Measurements from ENCODE around the gene AIFM2.

GRCh38 chr10:70074165-70074564 is 58.5 kb downstream of the AIFM2 start:
- TF ChIP-seq CTCF (IDR thresholded peaks at IDR 0.05) (no peak), POLR2A (IDR thresholded peaks at IDR 0.05) (no peak)
